Measurements from ENCODE around the gene HOOK2. TPM values are rescaled to one million over a fixed set of nuclear protein-coding genes. Genes with fewer than 3 reads are reported as not detected.

Gene HOOK2
- total and polyA plus RNA-seq, 2 of the 13 experiments (the other 11 are each of a cell fraction or from before 2014, with no cell fraction given), result 9.2 to 12.9 TPM

DNA sequence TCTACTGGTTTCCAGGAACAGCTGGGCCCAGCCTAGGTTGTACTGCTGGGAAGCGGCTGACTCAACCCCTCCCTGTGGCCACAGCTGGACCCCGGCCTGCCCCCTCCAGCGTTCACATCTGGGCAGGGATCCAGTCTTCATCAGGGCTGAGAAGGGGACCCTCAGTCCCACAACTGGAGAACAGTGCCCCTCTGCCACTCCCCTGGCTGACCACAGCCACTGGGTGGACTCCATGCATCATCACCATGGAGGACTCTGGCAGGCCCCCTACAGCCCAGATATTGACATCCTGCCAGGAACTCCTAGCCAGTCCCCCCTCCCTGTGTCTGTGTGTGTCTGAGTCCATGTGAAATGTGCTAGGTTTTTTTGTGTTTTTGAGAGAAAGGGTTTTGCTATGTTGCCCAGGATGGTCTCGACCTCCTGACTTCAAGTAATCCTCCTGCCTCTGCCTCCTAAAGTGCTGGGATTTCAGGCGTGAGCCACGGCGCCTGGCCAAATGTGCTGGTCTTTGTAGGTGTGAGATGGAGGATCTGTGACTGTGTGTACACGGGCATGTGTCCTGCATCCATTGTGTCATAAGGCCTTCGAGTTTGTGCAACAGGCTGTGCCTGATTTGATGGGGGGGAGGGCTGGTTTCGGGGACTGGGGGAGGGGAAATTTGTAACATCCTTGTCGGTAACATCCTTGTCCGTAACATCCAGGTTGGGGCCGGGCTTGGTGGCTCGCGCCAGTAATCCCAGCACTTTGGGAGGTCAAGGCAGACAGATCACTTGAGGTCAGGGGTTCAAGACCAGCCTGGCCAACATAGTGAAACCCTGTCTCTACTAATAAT, 4.0 kb upstream of the HOOK2 start (continued):
- no peak for TF ChIP-seq PBX2 (CRISPR knock-in tag; IDR thresholded peaks at IDR 0.05)
- TF ChIP-seq, protein P1, sequence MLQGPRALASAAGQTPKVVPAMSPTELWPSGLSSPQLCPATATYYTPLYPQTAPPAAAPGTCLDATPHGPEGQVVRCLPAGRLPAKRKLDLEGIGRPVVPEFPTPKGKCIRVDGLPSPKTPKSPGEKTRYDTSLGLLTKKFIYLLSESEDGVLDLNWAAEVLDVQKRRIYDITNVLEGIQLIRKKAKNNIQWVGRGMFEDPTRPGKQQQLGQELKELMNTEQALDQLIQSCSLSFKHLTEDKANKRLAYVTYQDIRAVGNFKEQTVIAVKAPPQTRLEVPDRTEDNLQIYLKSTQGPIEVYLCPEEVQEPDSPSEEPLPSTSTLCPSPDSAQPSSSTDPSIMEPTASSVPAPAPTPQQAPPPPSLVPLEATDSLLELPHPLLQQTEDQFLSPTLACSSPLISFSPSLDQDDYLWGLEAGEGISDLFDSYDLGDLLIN (CRISPR knock-in tag; IDR thresholded peaks at IDR 0.05; ENCODE audit: borderline replicate concordance), result no peak
- no peak for TF ChIP-seq FOXC1 (CRISPR knock-in tag; IDR thresholded peaks at IDR 0.05; ENCODE audit: borderline replicate concordance)
- peak; percentile 29; the same call in 1 of the 2 replicates for TF ChIP-seq ZNF605 (CRISPR knock-in tag; IDR thresholded peaks at IDR 0.05)
- TF ChIP-seq, protein P2, sequence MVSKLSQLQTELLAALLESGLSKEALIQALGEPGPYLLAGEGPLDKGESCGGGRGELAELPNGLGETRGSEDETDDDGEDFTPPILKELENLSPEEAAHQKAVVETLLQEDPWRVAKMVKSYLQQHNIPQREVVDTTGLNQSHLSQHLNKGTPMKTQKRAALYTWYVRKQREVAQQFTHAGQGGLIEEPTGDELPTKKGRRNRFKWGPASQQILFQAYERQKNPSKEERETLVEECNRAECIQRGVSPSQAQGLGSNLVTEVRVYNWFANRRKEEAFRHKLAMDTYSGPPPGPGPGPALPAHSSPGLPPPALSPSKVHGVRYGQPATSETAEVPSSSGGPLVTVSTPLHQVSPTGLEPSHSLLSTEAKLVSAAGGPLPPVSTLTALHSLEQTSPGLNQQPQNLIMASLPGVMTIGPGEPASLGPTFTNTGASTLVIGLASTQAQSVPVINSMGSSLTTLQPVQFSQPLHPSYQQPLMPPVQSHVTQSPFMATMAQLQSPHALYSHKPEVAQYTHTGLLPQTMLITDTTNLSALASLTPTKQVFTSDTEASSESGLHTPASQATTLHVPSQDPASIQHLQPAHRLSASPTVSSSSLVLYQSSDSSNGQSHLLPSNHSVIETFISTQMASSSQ (IDR thresholded peaks at IDR 0.05; ENCODE audit: low read depth), result no peak
- TF ChIP-seq, protein P2 (CRISPR knock-in tag; IDR thresholded peaks at IDR 0.05; ENCODE audit: borderline replicate concordance), result no peak
- TF ChIP-seq RFX5 (IDR thresholded peaks at IDR 0.05; ENCODE audit: low read depth, low read length), result no peak
- TF ChIP-seq SIX1 (CRISPR knock-in tag; IDR thresholded peaks at IDR 0.05; ENCODE audit: borderline replicate concordance), result no peak
- TF ChIP-seq THAP7 (CRISPR knock-in tag; IDR thresholded peaks at IDR 0.05), result no peak
- TF ChIP-seq KAT2B (IDR thresholded peaks at IDR 0.05; ENCODE audit: borderline replicate concordance, low read depth, low read length), result no peak
- peak; percentile 5; the same call in 1 of the 2 replicates for TF ChIP-seq ARID5B (CRISPR knock-in tag; IDR thresholded peaks at IDR 0.05)
- TF ChIP-seq, protein P3, sequence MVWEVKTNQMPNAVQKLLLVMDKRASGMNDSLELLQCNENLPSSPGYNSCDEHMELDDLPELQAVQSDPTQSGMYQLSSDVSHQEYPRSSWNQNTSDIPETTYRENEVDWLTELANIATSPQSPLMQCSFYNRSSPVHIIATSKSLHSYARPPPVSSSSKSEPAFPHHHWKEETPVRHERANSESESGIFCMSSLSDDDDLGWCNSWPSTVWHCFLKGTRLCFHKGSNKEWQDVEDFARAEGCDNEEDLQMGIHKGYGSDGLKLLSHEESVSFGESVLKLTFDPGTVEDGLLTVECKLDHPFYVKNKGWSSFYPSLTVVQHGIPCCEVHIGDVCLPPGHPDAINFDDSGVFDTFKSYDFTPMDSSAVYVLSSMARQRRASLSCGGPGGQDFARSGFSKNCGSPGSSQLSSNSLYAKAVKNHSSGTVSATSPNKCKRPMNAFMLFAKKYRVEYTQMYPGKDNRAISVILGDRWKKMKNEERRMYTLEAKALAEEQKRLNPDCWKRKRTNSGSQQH (CRISPR knock-in tag; IDR thresholded peaks at IDR 0.05; ENCODE audit: low read depth), result 0 out of 2 replicates have a peak, but pooled peaks have one; percentile 29
- peak; percentile 28; the same call in 1 of the 2 replicates for TF ChIP-seq SAP130 (CRISPR knock-in tag; IDR thresholded peaks at IDR 0.05; ENCODE audit: low read depth)
- no peak for TF ChIP-seq ZNF274 (CRISPR knock-in tag; IDR thresholded peaks at IDR 0.05)
- no peak for TF ChIP-seq ZNF709 (CRISPR knock-in tag; IDR thresholded peaks at IDR 0.05)
- TF ChIP-seq ZNF143 (CRISPR knock-in tag; IDR thresholded peaks at IDR 0.05), result no peak

All from HepG2 (cell line).